Umbilical cord (tissue), 2 donors: ENCODE results near the gene SPSB1. TPM values are rescaled to one million over a fixed set of nuclear protein-coding genes. Genes with fewer than 3 reads are reported as not detected.

Experiments used
- DNase-seq: peaks from one replicate; pipeline ENCODE4 v3.0.0-alpha.2; 2015; ENCODE audit warnings: low spot score
- total RNA-seq: library from RNA; depleted of rRNA; stranded (reverse); fragments of >200 nt; gene quantifications from one replicate; pipeline ENCODE4 v1.2.3, GENCODE V29; 2014; ENCODE audit warnings: low replicate concordance; ENCODE audit not compliant: insufficient read depth

Gene SPSB1
- total RNA-seq, 1 donor from 2014 or later, result 43.3 TPM

- DNase-seq, result peak; percentile 48
These were observed 95.9 kb downstream of the SPSB1 start for GRCh38 chr1:9388335-9389180.

DNA sequence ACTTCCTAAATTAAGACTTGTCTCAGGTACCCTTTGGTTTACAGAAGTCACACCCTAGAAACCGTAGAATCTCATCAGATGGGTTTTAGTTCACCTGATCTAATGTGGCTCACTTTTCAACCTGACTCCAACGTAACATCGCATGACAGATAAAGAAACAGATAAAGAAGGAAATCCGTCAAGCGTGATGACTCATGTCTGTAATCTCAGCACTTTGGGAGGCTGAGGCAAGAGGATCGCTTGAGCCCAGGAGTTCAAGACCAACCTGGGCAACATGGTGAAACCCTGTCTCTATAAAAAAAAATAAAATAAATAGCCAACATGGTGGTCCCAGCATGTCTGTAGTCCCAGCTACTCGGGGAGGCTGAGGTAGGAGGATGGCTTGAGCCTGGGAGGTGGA is 97.3 kb downstream of the SPSB1 start:
- DNase-seq, result no peak

DNA sequence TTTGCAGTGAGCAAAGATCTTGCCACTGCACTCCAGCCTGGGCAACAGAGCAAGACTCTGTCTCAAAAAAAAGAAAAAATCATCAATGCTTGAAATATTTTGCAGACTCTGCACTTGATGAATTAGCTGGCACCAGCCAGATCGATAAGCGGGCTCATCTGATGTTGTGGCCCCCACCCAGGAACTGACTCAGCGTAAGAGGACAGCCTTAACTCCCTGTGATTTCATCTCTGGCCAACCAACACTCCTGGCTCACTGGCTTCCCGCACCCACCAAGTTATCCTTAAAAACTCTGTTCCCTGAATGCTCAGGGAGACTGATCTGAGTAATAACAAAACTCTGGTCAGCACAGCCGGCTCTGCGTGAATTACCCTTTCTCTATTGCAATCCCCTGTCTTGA is 98.9 kb downstream of the SPSB1 start:
- DNase-seq, result no peak

DNA sequence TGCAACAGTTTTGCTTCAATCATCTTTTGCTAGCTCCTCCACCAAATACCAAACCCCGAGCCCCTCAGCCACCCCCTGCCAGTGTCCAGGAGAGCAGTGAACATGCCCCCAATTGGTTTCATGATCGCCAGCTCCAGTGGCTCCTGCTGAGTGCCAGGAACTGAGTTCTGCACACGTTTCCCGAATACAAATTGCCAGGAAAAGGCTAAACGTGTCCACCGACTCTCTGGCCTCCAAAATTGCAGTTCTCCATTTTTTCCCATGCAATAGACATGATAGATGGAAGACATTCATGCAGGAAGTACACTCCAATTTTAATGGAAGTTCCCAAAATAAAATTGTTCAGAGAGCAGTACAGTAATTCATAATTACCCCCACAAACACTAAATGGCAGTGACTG is 101.3 kb downstream of the SPSB1 start:
- no peak for DNase-seq

- no peak for DNase-seq
These were observed 102.3 kb downstream of the SPSB1 start for GRCh38 chr1:9395018-9395417.

GRCh38 chr1:9397047-9397446 is 104.4 kb downstream of the SPSB1 start:
- DNase-seq, result no peak

DNA sequence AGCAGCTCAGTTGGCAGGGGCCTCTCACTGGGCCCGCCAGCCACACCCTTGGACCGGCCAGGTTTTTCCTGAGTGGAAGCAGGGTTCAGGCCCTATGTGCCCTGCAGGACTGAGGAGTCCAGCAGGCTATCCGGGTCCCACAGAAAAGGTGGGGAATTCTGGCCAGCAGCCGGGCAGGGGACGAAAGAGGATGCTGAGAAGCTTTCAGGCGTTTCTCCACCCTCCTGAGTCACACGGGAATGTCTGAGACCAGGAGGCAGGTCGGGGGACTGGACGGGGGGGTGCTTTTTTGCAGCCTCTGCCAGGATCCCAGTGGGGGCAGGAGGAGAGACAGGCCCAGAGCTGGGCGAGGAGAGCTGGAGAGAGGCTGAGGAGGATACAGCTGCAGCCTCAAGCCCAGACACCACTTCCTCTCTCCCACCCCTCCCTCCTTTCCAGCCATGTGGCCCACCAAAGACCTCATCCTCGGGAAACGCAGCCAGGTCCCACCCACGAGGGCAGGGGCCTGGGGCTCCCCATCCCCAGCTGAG is 105.4 kb downstream of the SPSB1 start:
- DNase-seq, result peak; percentile 83

GRCh38 chr1:9399510-9400424 is 107.1 kb downstream of the SPSB1 start:
- DNase-seq, result no peak

DNA sequence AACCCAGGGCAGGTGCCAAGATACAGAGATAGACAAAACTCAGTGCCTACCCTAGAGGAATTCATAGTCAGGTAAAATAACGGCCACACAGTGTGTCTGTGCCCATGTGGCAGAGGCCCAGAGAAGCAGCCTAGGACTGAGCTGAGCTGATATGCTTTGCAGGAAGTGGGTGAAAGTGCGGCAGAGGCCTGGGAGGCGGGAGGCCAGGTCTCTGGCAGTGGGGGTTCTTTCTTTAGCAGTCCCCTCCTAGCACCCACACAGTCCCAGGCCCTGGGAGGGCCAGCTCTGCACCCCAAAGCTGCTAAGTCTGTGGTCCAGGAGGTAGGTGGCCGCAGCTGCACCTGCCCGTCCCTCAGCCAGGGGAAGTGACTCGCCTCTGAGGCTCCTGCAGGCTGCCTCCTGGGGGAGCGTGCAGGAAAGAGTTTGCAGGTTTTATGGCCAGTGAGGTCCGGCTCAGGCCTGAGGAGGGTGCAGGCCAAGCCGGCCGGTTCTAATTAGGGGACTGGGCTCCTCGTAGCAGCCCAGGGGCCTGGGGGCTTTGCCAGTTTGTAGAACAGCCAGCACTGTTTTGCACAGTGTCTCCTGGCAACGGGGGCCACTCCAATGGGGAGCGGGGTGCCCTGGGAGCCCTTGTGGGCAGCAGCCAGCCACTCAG is 107.9 kb downstream of the SPSB1 start:
- no peak for DNase-seq

GRCh38 chr1:9401080-9401453 is 108.4 kb downstream of the SPSB1 start:
- DNase-seq, result no peak

DNA sequence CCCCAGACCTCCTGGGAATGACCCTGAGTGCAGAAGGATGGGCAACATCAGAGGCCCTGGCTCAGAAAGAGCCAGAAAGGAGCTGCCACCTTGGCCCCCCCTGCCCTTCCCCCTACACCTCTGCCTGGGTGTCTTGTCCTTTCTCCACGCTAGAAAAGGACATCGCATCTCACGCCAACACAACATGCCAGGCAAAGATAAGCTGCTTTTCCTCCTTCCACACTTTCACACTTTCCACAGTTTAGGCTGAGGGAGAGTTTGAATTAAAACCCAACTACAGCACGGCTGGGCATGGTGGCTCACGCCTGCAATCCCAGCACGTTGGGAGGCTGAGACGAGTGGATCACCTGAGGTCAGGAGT is 109.5 kb downstream of the SPSB1 start:
- no peak for DNase-seq

- DNase-seq, result no peak
These were observed 110.1 kb downstream of the SPSB1 start for GRCh38 chr1:9402717-9403225.

GRCh38 chr1:9404117-9404914 is 111.6 kb downstream of the SPSB1 start:
- DNase-seq, result no peak

GRCh38 chr1:9406111-9406510 is 113.4 kb downstream of the SPSB1 start:
- DNase-seq, result no peak

DNA sequence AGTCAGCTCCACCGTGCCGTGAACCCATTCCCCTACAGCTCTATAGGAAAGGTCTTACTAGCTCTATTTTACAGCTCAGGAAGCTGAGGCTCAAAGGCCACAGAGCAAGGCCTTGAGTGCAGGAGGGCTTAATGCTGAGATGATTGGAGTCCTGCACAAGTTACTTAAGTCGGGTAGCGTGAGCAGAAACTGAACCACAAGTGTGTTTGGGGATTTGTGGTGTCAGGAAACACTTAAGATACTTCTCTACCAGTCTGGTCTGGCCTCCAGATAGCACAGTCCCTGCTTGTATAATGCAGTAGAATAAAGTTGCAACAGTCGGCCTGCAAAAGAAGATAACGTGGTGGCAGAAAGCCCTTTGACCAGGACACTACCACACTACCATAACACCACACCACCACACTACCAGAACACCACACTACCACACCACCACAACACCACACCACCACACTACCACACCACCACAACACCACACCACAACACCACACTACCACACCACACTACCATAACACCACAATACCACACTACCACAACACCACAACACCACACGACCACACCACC is 118.1 kb downstream of the SPSB1 start:
- DNase-seq, result peak; percentile 84

DNA sequence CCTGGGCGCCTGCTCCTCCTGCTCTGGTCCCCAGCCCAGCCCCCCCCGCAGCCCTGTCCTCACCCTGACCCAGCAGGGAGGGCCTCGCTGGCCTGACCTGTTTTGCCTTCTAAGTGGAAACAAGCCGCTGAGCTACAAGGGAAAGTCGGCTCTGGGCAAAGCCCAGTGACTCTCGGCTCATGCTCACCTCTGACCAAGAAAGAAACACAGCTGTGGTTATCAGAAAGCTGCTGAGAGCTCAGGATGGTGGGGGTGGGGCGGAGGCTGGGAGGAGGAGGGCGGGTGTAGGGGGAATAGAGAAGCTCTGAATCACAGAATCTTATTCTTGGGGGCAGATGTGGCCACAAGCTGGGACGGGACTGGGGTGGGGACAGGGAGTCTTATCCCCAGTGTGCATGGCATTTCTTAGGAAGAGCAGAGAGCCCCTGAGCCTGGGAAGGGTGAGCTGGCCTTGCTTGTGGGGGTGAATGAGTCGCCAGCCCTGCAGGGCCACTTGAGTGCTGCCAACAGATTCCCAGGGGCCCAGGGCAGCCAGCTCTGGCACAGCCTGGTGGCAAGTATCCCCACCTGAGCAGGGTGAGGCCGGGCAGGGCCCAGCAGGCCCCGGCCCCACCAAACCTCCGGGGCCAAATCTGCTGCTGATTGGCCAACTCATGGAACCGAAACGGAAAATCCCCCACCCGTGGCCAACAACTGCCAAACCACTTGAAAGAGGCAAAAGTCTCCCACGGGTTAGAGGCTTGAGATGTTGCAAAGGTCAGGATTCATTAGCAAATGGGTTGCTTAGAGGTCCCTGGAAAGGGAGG is 120.6 kb downstream of the SPSB1 start:
- DNase-seq, result peak; percentile 88

GRCh38 chr1:9413877-9414213 is 121.2 kb downstream of the SPSB1 start:
- peak; percentile 89 for DNase-seq

DNA sequence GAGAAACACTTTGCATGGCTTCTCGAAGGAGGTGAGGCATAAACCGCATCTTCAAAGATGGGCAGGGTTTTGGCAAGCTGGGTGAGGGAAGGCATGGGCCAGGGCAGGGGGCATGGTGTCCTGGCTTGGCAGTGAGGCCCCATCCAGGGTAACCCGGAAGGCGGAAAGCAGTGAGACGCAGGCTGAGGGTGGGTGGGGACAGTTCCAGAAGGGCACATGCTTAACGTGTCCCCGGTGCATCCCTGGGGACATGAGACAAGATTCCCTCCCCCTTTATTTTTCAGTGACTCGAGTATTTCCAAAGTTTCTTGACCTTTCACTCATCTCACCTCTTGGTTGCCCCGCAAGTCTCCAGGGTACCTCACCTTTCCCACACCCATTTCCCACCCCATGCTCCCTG is 123.8 kb downstream of the SPSB1 start:
- DNase-seq, result no peak

DNA sequence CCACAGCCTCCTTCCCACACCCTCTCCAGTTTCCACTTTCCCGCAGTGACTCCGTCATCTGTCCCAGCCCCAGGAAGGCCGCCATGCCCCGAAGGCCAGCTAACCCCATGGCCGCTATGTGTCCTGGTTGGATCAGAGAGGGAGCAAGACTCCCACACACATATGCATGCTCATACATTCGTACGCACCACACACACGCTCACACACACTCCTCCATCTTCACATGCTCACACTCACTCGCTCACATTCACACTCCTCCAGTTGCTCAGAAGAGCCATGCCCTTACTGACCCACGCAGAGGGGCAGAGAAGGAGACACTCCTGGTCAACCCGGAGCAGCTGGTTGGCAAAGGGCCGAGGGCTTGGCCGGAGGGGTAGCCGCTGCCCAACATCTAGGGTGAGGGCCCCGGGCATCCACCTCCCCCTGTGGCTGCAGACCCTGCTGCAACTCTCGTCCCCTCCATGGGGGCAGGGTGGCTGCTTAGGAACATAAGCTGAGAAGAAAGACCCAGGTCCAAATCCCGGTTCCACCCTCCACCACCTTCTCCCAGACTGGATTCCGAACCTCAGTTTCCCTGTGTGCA is 124.3 kb downstream of the SPSB1 start:
- no peak for DNase-seq
